Superior temporal gyrus (tissue), 1 donor: Measurements from ENCODE around the gene PRDM16.

Experiments used
- DNase-seq: peaks from one replicate; pipeline ENCODE4 v3.0.0-alpha.2; 2016; ENCODE audit errors: extremely low spot score

Gene PRDM16

DNA sequence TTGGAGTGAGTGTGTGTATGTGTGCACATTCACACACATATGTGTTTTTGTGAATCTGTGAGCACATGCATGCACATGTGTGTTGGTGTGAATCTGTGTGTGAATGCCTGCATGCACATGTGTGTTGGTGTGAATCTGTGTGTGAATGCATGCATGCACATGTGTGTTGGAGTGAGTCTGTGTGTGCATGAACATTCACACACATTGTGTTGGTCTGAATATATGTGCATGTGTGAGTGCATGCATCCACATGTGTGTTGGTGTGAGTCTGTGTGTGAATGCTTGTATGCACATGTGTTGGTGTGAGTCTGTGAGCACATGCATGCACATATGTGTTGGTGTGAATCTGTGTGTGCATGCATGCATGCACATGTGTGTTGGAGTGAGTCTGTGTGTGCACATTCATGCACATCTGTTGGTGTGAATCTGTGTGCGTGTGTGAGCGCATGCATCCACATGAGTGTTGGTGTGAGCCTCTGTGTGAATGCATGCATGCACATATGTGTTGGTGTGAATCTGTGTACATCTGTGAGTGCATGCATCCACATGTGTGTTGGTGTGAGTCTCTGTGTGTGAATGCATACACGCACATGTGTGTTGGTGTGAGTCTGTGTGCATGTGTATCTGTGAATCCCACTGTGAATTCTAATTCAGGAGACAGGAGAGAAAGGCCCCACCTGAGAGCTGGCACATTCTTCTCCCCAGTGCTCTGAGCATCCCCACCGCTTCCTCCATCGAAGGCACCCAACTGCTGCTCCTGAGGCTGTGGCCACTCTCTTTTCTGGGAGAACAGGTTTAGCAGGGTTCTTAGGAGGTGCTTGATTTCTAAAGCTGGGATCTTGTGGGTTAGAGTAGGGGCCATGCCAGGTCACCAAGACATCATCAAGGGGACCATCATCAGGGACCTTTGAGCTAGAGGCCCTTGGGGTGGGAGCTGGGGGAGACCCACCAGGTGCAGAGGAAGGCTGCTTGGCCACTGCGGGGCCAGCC is 267.9 kb downstream of the PRDM16 start:
- no peak for DNase-seq

DNA sequence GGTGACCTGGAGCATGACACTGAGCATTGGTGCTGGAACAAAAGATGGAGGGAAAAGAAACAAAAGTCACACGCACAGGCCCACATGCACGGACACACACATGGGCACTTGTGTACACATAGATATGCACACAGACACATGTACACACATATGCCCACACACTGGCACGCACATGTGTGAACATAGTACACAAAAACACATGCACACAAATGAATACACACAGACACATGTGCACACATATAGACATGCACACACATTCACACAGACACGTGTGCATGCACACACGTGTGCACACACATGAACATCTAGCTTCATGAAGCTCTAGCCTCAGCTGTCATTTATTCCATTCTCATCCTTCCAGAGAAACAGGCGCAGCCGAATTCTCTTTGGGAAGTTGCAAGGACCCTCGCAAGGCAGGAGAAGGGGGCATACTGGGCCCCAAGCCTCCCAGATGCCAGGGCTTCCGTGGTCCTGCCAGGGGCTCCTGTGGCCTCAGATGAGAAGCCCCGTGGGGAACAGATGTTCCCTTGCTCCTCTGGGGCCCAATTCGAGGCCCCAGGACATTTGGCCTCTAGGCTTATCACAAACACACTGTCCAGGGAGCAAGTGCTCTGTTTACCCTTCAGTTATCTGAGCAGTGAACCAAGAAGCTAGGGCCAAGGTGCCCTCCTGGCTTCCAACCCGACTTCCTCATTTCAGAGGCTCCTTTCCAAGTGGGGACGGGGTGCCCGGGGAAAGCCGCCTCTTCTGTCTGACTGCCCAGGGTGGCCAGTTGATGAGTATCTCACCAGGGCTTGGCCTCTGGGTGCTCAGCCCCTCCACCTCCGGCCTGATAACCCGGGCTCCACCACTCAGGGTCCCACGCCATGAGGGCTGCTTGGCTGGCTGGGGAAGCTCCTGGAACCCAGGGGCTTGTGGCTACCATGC is 269.1 kb downstream of the PRDM16 start:
- no peak for DNase-seq

DNA sequence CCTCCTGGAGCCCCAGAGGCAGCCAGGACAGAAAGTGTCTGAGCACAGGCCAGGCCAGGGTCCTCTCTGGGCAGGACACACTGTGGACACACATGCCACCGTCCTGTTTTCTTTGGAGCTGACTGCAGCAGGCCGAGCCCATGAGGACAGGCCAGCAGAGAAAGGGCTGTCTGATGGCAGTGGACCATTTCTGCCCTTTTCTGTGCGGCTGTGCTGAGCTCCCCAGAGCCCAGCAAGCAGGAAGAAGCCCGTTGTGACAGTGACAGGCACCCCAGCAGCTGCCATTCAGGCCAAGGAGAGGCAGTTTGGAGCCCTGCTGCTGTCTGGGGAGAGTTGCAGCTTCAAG is 269.7 kb downstream of the PRDM16 start:
- DNase-seq: no peak

DNA sequence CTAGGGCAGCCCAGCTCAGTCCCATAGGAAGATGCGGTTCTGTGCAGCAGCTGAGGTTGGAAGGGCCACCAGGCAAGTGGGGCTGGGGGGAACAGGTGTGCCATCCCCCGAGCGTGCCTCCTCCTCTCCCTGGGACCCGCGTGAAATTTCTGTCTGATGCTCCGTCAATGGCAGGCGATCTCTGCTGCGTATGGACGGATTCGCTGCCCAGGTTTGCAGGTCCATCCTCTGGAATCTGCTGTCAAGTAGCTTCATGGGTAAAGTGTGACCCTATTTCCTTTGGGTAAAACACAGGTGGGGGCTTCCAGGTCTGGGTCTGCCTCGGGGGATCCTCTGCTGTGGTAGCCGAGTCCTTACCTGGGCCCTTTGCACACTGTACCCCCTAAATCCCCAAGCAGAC is 270.9 kb downstream of the PRDM16 start:
- no peak for DNase-seq

DNA sequence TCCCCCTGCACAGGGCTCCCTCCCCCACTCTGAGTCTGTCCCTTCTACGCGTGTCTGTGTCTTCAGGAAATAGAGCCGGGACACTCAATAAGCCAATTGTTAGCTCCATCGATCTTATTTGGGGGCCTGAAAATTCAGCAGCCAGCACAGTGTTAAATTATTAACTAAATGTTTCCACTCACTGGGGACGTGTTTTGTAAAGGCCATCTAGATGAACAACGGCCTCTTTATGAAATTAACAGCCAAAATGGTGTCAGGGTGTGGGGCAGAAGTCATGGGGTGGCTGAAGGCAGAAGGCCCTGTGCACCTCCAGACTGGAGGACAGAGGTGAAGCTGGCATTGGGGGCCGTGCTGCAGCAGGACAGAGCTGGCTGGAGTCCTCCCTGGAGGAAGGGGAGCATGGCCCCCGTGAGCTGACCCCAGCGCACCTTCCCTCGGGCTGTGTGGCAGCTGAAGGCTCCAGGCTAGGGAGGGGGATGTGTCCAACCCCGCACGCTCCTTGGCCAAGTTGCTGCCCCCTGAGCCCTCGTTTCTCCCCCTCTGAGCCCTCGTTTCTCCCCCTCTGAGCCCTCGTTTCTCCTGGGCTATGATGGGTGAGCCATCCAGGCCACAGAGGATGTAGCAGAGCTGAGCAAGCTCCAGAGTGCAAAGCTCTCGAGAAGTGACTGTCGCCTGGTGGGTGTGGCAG is 271.7 kb downstream of the PRDM16 start:
- no peak for DNase-seq

DNA sequence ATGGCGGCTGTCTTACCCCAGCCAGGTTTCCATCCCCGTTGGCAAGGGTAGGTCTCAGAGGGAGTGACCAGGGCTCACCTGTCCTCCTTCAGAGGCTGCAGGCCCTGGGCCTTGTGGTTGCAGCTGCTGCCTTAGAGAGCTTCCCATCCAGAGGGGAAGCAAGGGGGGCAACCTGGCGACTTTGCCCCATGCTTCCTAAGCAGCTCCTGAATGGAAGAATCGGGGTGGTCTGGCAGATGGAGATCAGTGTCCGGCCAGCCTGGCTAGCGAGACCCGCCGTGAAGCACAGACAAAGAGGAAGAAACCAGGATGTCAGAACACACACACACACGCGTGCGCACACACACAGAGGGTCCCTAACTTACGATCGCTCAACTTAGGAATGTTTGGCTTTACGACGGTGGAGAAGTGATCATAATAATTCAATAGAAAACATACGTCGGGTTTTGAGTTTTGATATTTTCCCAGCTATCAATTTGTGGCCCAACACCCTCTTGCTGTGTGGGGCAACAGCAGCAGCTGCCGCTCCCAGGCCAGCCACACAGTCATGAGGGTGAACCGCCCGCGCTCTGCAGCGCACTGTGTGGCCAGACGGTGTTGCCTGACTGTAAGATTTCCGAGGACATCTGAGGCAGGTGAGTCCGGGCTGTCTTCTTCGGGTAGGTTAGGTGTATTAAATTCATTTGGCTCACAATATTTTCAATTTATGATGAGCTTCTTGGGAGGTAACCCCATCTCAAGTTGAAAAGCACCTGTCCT is 272.4 kb downstream of the PRDM16 start:
- DNase-seq: no peak

DNA sequence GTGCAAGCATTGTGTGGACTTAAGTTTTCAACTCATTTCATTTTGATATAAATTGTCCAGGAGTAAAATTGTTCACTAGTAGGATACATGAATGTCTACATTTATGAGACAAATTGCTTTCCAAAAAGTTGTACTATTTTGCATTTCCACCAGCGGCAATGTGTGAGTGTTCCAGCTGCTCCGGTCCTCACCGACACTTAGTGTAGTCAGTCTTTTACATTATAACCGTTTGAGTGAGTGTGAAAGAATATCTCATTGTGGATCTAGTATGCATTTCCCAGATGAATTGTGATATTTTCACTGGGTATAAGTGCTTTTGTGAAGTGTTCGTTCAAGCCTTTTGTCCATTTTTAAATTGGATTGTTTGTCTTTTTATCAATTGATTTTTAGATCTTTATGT is 274.0 kb downstream of the PRDM16 start:
- DNase-seq: no peak

DNA sequence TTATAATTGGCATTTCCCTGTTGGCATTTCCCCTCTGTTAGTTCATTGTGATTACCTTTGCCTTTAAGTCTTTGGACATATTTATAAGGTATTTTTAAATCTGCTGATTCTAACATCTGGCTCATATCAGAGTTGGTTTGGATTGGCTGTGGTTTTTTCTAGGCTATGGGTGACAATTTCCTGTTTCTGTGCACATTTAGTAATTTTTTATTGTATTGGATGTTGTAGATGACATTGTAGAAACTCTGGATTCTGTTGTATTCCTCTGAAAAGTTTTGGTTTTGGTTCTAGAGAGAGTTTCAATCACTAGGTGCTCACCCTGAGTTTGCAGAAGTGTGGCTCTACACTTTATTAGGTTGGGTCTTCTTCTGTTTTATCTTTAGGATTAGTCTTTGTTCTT is 275.4 kb downstream of the PRDM16 start:
- DNase-seq: no peak

DNA sequence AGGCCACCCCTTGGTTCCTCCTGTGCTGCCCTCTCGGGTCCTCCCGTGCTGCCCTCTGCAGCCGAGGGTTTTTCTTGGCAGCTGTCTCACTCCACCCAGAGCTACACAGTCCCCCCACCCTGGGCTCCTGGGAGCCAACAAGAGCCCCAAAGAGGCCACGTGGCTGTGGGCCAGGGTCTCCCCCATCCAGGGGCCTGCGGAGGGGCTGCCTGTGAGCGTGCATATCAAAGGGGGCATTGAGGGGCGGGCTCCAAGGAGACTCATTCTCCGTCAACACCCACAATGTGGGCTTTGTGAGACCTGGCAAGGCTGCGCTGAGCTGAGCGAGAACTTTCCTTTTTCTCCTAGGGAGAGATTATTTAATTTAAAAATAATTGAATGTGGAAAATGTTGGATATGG is 276.8 kb downstream of the PRDM16 start:
- DNase-seq: no peak

DNA sequence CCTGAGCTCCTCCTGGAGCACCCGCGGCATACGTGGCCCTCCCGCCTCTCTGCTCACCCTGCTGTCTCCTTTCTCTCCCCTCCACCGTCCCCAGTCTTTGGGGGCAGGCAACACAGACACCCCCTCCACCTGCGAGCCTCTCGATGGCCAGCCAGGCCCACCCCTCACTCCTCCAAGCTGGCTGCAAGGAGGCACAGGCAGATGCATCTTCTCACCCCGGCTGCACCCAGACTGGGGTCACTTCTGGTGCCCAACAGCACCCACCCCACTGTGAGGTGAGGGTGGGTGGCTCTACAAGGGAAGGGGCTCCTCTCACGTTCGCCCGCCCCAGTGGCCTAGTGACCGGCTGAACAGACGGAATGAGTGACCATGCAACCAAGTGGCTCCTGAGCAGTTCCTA is 277.5 kb downstream of the PRDM16 start:
- no peak for DNase-seq

DNA sequence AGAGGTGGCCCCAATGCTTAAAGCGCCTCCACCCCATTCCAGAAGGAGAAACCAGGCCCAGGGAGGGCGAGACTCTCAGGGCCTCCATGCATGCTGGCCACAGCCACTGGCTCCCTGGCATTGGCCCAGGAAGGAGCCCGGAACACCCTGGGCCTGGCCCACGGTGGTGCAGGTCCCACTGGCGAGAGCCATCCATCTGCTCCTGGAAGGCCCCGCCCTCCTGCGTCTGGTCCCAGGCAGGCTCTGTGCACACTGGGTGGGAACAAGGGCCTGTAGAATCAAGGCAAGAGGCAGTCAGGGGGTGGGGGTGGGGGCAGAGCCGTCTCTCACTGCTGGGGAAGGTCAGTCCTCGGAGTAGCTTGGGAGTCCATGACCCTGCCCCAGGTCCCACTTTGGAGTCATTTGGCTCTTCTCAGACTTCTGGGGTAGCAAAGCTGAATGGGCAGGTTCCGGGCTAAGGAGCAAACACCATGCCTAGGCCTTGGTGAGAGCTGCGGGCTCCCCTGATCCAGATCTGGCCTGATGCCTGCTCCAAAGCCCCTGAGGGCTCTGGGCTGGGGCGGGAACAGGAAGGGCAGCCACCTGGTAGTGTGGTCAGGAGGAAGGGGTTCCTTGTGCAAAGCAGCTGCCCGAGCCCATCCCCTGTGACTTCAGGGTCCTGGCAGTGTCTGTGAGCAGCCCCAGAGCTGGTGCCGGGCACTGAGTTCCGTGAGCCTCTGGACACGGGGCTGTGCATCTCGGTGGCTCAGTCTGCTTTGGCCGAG is 278.4 kb downstream of the PRDM16 start:
- no peak for DNase-seq

DNA sequence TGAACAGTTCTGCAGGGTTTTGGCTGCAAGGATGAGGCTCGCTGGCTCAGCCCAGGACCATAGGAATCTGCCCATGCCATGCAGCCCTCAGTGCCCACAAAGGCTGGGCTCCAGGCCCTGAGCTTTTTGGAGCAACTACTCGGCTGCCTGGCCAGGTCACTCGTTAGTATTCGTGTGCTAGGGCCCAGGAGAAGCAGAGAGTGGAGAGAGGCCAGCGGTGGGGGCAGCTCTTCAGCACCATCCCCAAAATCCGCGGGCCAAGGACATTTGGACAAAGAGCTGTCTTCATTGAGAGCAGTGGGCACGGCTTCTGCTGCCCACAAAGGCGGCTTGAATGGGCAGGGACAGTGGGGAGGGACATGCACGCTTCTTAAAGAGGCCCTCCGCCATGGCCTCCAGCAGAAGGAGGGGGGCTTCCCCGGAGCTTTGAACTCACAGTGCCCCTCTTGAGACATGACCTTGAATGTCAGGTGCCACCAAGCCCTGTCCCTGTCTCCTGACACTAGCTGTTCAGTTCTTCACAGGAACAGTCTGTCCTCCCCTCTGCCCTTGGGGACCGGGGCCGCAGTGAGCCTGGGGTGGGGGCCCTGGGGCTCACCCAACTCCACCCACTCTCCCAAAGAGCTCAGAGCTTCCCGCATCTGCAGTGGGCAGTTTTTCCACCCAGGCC is 279.3 kb downstream of the PRDM16 start:
- DNase-seq: peak; percentile 42

DNA sequence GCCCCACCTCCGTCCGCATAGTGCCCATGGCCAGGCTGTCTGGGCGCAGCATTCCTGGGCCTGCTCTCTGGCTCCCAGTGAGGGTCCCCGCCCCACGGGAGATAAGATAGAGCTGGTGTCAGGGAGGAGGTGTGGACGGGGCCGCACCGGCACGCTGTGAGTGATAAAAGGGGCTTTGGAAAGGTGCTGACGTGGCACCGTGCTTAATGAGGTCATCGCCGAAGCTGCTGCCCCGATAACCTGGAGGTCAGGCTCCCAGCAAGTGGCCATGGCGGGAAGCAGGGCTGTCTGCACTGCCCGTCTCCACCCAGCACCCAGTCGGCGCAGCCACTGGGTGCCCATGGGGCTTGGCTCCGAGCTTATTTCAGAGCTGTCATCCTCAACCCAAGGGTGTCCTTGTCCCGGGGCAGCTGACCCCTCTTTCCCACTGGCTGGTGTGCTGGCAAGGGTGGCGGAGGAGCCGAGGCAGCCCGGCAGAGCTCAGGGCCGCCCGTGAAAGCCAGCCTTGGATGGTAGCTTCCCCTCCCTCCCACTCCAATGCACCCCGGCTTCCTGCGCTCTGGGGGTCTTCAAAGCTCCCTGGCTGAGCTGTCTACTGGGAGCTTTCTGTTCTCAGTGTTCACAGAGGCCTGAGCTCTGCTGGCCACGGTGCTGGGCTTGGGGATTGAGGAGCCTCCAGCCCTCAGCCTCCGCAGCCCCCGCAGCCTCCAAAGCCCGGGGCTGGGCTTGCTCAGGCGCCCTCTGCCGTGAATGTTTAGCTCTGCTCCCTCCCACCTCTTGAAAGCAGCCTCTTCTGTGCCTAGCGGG is 280.4 kb downstream of the PRDM16 start:
- no peak for DNase-seq

DNA sequence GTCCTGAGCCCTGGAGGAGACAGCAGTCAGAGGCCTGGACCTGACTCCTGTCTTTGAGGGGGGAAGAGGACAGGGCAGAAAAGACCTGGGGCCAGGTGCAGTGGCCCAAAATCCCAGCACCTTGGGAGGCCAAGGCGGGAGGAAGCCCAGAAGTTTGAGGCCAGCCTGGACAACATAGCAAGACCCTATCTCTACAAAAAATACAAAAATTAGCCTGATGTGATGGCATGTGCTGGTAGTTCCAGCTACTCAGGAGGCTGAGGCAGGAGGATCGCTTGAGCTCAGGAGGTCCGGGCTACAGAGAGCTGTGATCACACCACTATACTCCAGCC is 280.9 kb downstream of the PRDM16 start:
- DNase-seq: no peak

DNA sequence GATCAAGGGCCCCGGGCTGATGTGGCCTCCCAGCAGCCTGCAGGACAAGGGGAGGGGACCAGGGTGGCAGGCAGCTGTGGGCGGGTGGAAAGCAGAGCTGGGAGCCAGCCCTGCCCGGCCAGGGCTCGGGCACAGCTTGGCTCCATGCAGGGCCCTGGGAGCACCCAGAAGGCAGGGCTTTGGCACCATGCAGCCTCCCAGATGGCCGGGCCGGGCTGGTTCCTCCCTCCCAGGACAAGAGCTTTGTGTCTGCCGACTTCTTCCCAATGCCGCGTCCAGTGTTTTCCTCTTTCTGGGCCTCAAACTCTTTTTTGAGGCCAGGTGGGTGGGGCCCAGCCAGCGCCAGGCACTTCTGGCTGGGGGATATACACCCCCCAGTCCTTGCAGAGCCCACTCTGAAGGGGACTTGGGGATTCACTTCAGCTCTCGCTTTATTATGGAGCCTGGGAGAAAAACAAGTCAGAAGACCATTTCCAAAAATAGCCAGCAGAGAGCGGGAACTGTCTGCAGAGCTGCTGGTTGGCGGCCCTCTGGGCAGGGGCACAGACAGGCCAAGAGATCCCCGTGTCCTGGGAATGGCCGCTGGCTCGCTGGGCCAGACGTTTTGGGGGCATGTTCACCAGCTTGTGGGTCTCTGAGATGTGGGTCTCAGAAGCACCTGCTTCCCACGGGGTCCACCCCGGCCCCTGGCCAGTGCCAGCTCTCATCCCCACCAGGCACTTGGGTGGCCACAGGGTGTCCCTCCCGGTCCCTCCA is 281.7 kb downstream of the PRDM16 start:
- DNase-seq: peak; percentile 78

DNA sequence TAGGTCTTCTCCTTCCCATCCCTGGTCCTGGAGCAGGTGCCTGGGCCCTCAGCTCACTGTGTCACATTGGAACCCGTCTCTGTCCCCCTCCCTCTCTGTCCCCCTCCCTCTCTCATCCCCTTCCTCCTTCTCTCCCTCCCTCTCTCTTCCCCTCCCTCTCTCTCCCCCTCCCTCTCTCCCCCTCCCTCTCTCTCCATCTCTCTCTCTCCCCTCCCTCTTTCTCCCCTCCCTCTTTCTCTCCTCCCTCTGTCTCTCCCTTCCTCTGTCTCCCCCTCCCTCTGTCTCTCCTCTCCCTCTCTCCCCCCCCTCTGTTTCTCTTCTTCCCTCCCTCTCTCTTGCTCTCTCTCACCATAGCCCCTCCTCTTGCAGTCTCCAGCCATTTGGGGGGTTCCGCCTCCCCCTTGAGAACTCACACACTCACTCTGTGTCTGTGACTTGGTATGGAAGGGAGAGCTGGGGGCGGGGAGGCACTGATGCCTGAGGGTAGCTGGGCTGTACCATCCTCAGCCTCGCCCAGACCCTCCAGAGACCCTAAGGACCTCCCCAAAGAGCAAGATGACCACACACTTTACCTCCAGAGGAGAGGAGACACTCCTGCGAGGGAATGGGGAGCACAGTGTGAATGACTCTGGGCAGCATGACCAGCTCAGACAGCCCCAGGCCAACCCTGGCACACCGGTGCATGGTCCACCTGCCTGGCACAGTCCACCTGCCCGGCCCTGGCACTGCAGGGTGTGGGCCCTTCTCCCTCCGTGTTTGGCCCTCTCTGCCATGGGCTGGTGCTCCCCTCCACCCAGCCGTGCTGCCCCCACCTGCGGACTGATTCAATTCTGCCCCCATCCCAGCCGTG is 282.7 kb downstream of the PRDM16 start:
- DNase-seq: no peak

DNA sequence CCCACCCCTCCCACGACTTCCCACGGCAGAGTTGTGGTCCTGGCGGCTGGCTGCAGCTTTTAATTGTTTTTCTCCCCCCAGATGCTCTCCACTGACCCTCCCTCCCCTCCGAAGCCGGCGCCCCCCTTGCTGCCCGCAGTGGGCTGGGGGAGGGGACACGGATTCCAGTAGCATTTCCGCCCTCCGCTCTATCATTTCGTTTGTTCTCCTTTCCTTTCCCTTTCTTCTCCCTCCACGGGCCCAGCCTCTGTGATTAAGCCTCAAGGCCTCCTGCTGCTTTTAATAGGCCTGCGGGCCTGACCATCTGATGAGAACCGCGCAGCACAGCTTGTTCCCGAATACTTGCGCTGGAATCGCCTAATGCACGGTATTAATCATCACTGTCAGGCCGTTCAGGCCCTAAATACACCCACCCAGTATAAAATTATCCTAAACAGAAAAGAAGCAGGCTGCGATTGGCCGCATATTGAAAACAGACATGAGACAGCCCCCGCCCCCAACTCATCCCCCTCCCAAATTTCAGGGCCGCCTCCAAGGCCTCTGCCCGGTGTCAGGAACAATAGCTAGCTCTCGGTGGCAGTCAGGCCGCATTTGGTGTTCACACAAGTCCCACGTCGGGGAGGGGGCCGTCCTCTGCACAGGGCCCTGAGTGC is 283.4 kb downstream of the PRDM16 start:
- no peak for DNase-seq
